Stimulated activated CD4-positive, alpha-beta T cell treated with anti-CD3 and anti-CD28 coated beads, TNF-alpha, amount 100 ng/mL, for 1 hour (primary cell): Measurements from ENCODE around the gene CHM.
"Not testable (repeated sequence)": the region's sequence is repeated elsewhere in the genome, so short reads cannot be mapped to it uniquely, and the experiment has no call there.

ENCODE experiments used
- DNase-seq, 3 donors: peaks; one replicate each; pipeline ENCODE4 v3.0.0-alpha.2; 2020; ENCODE audit warnings: low read depth in 3 of 3, low spot score in 1 of 3

Gene CHM

GRCh38 chrX:85996555-85996954 is 50.8 kb downstream of the CHM start:
- no peak for DNase-seq

- DNase-seq = no peak
Measured at GRCh38 chrX:85995641-85996040, 51.7 kb downstream of the CHM start.

- DNase-seq = no peak
Measured at GRCh38 chrX:85994797-85995196, 52.6 kb downstream of the CHM start.

DNA sequence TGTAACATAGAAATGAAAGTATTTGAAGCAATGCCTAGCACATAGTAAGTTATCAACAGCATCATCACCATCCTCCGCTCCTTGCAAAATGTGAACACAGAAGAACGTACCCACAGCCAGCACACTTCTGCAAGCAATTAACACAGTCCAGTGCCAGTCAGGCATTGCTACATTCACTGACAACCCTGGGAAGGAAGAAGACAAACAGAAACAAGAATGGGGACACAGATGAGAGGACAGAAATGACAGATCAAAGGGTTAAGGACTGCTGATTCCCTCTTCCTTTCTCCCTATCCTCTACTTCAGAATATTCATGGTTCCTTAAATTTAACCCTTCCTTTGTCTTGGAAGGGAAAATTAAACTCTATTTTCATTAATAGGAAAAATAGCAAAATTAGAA is 53.1 kb downstream of the CHM start:
- DNase-seq = no peak

- DNase-seq = no peak
Measured at GRCh38 chrX:85993539-85994197, 53.7 kb downstream of the CHM start.

- no peak for DNase-seq
Measured at GRCh38 chrX:85992811-85993229, 54.5 kb downstream of the CHM start.

DNA sequence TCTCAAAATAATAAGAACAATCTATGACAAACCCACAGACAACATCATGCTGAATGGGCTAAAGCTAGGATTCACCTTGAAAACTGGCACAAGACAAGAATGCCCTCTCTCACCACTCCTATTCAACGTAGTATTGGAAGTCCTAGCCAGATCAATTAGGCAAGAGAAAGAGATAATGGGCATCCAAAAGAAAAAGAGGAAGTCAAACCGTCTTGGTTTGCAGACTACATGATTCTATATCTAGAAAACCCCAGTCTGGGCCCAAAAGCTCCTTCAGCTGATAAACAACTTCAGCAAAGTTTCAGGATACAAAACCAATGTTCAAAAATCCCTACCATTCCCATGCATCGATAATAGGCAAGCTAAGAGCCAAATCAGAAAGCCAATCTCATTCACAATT is 59.0 kb downstream of the CHM start:
- DNase-seq = no peak

DNA sequence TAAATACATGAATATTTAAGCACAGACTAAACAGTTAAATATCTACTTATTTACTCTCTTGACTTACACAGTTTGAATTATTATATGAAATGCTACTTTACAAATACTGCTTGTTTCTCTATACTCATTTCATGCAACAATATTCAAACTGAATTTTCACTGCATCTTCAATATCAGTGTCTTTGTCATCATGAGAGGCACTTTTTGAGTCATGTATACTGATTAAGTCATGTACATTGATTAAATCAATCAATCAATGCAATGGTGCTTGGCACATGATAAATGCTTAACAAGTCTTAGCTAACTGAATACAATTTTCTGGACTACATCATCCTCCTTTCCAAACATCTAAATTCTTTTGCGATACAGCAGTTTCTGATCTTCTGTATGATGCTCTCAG is 67.1 kb downstream of the CHM start:
- DNase-seq = no peak

GRCh38 chrX:85977218-85977617 is 70.1 kb downstream of the CHM start:
- no peak for DNase-seq

DNA sequence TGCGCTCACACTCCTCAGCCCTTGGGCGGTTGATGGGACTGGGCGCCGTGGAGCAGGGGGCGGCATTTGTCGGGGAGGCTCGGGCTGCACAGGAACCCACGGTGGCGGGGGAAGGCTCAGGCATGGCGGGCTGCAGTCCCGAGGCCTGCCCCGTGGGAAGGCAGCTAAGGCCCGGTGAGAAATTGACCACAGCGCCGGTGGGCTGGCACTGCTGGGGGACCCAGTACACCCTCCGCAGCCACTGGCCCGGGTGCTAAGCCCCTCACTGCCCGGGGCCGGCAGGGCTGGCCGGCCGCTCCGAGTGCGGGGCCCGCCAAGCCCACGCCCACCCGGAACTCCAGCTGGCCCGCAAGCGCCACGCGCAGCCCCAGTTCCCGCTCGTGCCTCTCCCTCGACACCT is 75.0 kb downstream of the CHM start:
- not testable (repeated sequence) for DNase-seq

GRCh38 chrX:85964744-85965143 is 82.6 kb downstream of the CHM start:
- no peak for DNase-seq

DNA sequence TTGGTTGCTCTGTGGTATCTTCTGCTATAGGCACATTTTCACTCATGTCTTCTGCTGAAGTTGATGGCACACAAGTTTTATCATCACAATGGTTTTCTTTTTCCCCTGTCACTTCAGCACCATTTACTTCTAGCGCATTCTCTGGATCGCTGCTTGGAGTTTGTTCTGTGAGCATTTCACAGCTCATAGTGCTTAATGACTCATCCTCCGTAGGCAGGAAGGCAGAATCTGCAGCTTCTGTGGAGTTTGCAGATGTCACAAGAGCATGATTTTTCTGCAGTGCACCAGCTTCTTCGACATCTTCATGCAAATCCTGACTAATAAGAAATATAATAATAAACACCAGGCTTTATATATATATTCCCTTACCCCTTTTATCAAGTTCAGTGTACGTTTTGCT is 83.6 kb downstream of the CHM start:
- DNase-seq = no peak

DNA sequence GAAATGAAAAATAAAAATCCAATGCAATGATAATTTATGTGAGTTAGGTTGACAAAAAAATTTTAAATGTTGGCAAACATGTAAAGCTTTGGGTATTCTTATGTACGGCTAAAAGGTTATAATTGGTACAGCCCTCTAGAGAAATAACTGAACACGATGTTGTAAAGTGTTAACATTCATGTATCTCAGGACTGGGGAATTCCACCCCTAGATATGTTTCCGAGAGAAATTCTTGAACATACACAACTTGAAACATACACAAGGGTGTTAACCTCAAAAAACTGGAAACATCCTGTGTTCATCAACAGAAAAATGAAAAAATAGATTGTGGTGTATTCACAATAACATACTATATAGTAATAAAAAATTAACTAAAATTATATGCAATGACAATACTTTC is 91.8 kb downstream of the CHM start:
- no peak for DNase-seq

- not testable (repeated sequence) for DNase-seq
Measured at GRCh38 chrX:85944751-85945150, 102.6 kb downstream of the CHM start.

DNA sequence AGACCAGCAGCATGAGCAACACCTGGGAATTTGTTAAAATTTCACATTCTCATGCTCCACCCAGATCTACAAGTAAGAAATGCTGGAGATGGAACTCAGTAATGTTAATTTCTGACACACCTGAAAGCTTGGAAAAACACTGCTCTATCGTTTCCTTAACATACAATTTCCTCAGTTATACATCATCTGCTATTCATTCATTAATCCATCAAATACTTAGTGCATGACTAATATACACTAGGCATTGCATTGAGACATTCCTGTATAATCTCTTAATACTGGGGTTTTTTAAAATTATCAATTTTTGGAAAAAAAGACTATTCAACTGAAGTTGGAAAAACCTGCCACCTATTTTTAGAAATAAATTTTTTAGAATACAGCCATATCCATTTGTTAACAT is 106.1 kb downstream of the CHM start:
- DNase-seq = no peak

GRCh38 chrX:85939942-85940341 is 107.4 kb downstream of the CHM start:
- DNase-seq = not testable (repeated sequence)

- DNase-seq = not testable (repeated sequence)
Measured at GRCh38 chrX:85934399-85934798, 113.0 kb downstream of the CHM start.

DNA sequence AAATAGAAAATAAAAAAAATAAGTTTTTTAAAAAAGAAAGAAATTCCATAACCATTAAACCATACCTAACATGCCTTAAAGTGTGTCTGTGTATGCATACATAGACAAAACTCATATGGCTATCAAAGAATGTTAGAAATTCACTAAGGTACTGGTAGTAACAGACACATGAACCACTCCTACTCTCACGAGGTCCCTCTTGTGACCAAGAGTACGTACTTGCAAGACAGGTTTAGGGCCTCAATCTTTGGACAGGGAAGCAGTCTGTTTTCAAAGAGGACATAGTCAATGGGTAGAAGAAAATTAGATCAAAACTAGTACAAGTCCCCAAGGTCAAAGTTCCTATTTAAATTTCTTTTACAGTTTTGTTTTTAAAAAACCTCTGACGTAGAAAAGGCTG is 117.3 kb downstream of the CHM start:
- DNase-seq = no peak

DNA sequence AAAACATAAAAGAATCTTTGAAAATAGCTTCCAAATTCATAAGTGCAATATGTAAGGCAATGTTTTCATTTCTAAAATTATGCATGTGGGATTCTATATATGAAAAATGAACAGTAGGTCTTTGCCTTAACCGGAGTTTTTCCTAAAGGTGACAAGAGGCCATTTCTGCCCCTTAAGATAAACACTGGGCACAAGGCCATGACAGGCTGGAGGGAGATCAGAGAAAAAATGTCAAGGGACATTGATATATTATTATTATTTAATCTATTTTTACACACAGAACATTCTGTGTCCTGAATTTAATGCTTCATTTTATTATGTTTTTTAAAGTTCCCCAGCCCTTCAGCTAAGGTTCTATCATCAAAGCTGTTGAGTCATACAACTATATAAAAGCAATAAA is 118.8 kb downstream of the CHM start:
- no peak for DNase-seq

DNA sequence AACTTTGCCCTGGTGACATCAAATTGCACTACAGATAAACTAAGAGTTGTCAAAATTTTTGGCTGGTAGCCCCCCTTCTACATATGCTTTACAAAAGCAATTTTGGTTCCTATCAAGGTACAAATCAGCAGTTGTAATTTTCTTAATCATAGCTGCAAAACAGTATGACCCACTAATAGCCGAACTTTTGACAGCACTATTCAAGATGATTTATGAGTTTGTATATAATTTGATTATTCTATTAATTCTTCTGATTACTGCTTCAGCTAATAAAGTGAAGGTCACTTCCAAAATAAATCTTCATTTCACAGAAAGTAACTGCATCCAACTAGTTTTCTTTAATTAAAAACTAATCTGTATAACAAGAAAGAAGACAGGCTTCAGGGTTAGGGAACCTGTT is 119.6 kb downstream of the CHM start:
- no peak for DNase-seq

DNA sequence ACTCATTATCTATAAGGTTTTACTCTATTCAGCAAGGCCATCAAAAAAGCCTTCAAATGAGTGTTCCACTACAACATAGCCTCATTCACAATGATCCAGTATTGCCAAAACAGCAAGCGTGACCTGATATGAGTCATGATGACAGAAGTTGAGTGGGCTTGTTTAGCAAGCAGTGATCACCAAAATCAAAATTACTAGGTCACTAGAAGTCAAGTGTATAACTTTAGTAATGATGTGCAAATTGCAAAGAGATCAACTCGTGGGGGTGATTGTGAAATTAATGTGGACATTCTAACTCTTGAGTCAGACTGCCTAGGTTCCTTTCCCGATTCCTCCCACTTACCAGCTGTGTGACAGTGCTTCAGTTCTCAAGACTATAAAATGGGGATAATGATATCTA is 124.5 kb downstream of the CHM start:
- no peak for DNase-seq

DNA sequence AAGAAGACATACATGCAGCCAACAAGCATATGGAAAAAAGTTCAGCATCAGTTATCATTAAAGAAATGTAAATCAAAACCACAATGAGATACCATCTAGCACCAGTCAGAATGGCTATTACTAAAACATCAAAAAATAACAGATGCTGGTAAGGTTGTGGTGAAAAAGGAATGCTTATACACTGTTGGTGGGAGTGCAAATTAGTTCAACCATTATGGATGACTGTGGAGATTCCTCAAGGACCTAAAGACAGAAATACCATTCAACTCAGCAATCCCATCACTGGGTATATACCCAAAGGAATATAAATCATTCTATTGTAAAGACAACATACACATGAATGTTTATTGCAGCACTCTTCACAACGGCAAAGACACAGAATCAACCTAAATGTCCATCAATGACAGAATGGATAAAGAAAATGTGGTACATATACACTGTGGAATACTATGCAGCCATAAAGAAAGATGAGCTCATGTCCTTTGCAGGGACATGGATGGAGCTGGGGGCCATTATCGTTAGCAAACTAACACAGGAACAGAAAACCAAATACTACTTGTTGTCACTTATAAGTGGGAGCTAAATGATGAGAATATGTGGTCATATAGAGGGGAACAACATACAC is 130.6 kb downstream of the CHM start:
- DNase-seq = not testable (repeated sequence)

DNA sequence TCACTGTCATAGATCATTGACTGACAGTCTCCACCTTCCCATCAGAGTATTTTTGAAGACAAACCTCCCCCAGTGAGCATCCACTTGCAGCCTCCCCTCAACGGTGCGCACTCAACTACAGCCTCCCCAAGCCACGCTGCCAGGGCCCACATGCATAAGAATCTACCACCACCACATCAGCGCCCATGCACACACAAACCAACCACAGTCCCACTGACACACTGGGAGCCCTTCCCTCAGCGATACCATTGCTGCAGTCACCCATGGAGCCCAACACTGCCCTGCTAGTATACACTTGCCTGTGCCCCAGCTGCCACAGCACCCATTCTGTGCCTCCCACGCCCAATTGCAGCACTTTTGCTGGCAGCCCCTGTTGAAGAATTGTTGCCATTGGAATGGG is 132.9 kb downstream of the CHM start:
- DNase-seq = no peak
